ENCODE results near the gene SNRPD3. TPM values are rescaled to one million over a fixed set of nuclear protein-coding genes. Genes with fewer than 3 reads are reported as not detected.
A peak's percentile ranks its signal among the peaks of the same experiment; 100 is the strongest.

SNRPD3 gene
- total and polyA plus RNA-seq, 9 of the 15 experiments (the other 6 are each of a cell fraction or from before 2014, with no cell fraction given) = 131 to 366 (median 274) TPM

DNA sequence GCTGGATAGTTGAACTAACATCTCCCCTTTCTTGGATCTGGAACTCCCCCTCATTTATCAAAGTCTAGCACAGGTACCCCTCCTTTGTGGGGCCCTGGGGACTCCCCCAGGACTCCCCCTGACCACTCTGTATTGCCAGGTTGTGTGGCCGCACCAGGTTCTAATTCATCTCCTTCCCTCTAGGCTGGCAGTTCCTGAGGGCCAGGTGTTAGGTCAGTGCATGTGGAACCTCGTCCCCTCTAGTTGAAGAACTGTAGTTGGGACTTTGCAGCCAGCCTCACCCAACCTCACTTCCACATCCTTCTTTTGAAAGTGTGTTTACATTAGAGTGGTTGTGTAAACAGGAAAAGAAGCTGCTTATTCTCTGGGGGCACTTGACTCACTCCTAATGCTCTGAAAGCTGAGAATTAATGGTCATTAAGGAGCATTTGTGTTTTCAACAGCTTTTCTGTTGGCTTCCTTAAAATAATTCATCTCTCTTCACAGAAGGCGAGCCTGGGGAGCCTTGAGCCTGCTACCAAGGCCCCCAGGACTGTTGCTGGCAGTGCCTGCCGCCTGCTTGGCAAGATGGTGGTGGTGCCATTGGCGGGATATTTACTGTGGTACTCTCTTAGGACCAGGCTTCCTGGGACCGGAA is 48.9 kb upstream of the SNRPD3 start (continued):
- TF ChIP-seq SREBF2 (CRISPR knock-in tag; IDR thresholded peaks at IDR 0.05) = no peak
- peak in 1 of 2 experiments; percentile 66; a peak in 1 of 4 replicates for TF ChIP-seq FOXA3 (CRISPR knock-in tag; conservative IDR thresholded peaks at IDR 0.05 in 1 of 2, IDR thresholded peaks at IDR 0.05 in 1 of 2)
- TF ChIP-seq PHB2 (IDR thresholded peaks at IDR 0.05; ENCODE audit: low read depth) = no peak
- TF ChIP-seq GABPA (tag; conservative IDR thresholded peaks at IDR 0.05; ENCODE audit: low read depth) = peak; percentile 30; the same call in 1 of the 2 replicates
- no peak for TF ChIP-seq CHD1 (IDR thresholded peaks at IDR 0.05; ENCODE audit: low read length)
- no peak for TF ChIP-seq NR1H2 (CRISPR knock-in tag; IDR thresholded peaks at IDR 0.05)

- peak in 2 of 3 experiments; percentile 6 to 10; a peak in 1 of 6 replicates for TF ChIP-seq CTCF (IDR thresholded peaks at IDR 0.05 in 2 of 3, conservative IDR thresholded peaks at IDR 0.05 in 1 of 3; ENCODE audit: insufficient read depth in 2 of 3, low read depth in 1 of 3, low read length in 3 of 3)
- no peak for TF ChIP-seq POLR2H (tag; IDR thresholded peaks at IDR 0.05; ENCODE audit: low read depth)
- Histone ChIP-seq H3K9me1 (ENCODE audit: control insufficient read depth, insufficient read depth, low read length) (peaks cover 3% of the 10 kb centered on the region), H3K4me1 (replicated peaks in 1 of 2; ENCODE audit: control insufficient read depth in 2 of 2, insufficient read depth in 2 of 2, low read length in 2 of 2) (peaks cover 9 to 19% of the 10 kb centered on the region in 2 experiments; a peak in 4 of 5 replicates), H3K4me2 (ENCODE audit: insufficient read depth, low read length) (no peak overlapping the region), H3K36me3 (ENCODE audit: control insufficient read depth, insufficient read depth, low read length) (no peaks in the 10 kb centered on the region), H3K27me3 (ENCODE audit: control insufficient read depth in 2 of 2, insufficient read depth in 2 of 2, low read length in 2 of 2) (no peaks in the 10 kb centered on the region), H3K4me3 (no peak overlapping the region), H3K9ac (ENCODE audit: insufficient read depth in 1 of 2, low read depth in 2 of 2, low read length in 2 of 2) (no peak overlapping the region), H3K79me2 (ENCODE audit: control insufficient read depth, insufficient read depth, low read length) (no peaks in the 10 kb centered on the region), H4K20me1 (replicated peaks; ENCODE audit: control insufficient read depth, insufficient read depth, low read length) (no peaks in the 10 kb centered on the region), H3K9me3 (replicated peaks; ENCODE audit: control insufficient read depth, insufficient read depth, low read depth, low read length) (no peaks in the 10 kb centered on the region), H2AFZ (ENCODE audit: low read depth, low read length) (no peak overlapping the region), H3K27ac (ENCODE audit: extremely low read depth, low read depth, low read length) (no peak overlapping the region)
- ATAC-seq = no peak
- no peak for FAIRE-seq
- in situ Hi-C loops (cut with MboI) (loop anchor here (25.0 kb wide), 1 partner anchor 545 kb away; the partner anchor contains the start of genes DDT, DDTL and GSTT2B), intact Hi-C loops (cut with micrococcal nuclease) (no loop called here)
- ChIA-PET POLR2A (no interaction called here), CTCF (ENCODE audit: low intra/inter-chr PET ratio) (no interaction called here)
- no TSS peak for BruUV-seq (replicated peaks)
- WGBS (ENCODE audit: insufficient coverage, low coverage, missing lambda C conversion rate) = 60% methylated on average over 4 of the region's 7 CpGs
- DNase-seq (ENCODE audit: extremely low read depth in 1 of 4, low spot score in 3 of 4) = no peak
These were observed 48.1 kb upstream of the SNRPD3 start for GRCh38 chr22:24507716-24508115.
